HFF-Myc (cell line): Measurements from ENCODE around the gene GPRC5D.

Experiments used
- DNase-seq: peaks from one replicate; pipeline ENCODE4 v3.0.0-alpha.2; 2011; ENCODE audit warnings: low read depth; ENCODE audit errors: extremely low read depth
- H3K4me3 ChIP-seq: replicated peaks from 2 replicates; pipeline ENCODE4 v1.5.1; 2011; ENCODE audit warnings: low read depth, mild to moderate bottlenecking, control low read depth, low read length
- TF ChIP-seq, protein P1 (sequence below): IDR thresholded peaks from 2 replicates; pipeline ENCODE4 v1.5.1; 2012; ENCODE audit warnings: mild to moderate bottlenecking, low read depth, low read length, control low read depth; ENCODE audit errors: missing control alignments

The GPRC5D gene

DNA sequence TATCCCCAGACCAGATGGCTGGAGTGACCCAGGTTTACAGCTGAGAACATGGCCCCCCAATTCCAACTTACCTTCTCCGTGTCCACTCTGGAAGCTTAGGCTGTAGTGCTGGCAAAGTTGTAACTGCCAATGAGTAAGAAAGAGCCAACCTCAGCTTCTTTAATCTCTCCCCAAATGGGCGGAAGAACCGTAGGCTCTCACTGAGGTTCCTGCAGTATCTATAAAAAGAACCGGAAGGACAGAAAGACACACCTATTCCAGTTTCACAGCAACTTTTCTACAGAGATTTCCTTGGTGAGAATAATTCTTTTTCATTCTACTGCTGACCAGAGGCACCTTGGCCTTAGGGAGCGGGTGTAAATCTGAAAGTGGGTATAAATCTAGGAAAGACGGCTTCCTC, at the start of gene GPRC5D:
GPRC5D (minus strand) TSS at position 135 of the 400 bp plus-strand sequence. CDS start 1,786 bp downstream, outside the sequence.
- DNase-seq: no peak
- no peak within 1 kb of the TSS for H3K4me3 ChIP-seq
- TF ChIP-seq, protein P1, sequence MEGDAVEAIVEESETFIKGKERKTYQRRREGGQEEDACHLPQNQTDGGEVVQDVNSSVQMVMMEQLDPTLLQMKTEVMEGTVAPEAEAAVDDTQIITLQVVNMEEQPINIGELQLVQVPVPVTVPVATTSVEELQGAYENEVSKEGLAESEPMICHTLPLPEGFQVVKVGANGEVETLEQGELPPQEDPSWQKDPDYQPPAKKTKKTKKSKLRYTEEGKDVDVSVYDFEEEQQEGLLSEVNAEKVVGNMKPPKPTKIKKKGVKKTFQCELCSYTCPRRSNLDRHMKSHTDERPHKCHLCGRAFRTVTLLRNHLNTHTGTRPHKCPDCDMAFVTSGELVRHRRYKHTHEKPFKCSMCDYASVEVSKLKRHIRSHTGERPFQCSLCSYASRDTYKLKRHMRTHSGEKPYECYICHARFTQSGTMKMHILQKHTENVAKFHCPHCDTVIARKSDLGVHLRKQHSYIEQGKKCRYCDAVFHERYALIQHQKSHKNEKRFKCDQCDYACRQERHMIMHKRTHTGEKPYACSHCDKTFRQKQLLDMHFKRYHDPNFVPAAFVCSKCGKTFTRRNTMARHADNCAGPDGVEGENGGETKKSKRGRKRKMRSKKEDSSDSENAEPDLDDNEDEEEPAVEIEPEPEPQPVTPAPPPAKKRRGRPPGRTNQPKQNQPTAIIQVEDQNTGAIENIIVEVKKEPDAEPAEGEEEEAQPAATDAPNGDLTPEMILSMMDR: no peak

DNA sequence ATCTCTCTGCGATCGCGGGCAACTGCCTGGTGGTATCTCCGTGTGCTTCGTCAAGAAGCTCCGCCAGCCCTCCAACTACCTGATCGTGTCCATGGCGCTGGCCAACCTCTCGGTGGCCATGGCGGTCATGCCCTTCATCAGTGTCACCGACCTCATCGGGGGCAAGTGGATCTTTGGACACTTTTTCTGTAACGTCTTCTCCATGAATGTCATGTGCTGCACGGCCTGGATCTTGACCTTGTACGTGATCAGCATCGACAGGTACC, 49.7 kb upstream of the GPRC5D start:
- peak overlapping the region; percentile 91 for H3K4me3 ChIP-seq

DNA sequence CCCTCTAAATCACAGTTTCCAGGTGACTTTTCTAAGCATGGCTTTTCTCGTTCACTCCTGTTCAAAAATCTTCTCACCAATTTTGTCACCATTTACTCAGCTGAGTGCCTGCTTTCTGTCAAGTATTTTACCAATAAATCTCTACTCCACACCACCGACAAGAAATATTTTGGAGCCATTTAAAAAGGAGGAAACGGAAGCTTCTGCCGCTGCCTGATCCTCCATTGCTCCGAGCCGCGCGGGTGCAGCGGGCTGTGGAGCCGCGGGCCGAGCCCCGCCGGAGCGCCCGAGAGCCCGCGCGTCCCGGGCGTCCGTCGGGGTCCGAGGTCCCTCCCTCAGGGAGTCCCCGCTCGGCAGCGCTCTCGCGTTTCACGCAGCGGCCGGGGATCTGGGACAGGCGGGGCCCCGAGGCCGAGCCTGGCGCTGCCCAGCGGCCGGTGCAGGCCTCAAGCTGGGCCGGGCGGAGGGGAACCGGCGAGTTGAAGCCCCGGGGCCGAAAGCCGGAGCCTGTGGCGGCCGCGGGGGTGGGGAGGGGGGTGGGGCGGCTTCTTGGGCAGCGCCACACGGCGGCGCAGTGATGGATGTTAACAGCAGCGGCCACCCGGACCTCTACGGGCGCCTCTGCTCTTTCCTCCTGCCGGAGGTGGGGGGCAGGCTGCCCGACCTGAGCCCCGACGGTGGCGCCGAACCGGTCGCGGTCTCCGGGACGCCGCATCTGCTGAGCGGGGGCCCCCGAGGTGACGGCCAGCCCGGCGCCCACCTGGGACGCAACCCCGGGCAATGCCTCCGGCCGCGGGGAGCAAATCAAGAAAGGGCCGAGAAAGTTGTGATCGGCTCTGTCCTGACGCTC, 49.2 kb upstream of the GPRC5D start:
- TF ChIP-seq, protein P1: peak; percentile 7
- DNase-seq: no peak
- peak overlapping the region; percentile 91 for H3K4me3 ChIP-seq

More for the DNA sequence above, 49.7 kb upstream of the GPRC5D start:
- TF ChIP-seq, protein P1: no peak
- DNase-seq: no peak

DNA sequence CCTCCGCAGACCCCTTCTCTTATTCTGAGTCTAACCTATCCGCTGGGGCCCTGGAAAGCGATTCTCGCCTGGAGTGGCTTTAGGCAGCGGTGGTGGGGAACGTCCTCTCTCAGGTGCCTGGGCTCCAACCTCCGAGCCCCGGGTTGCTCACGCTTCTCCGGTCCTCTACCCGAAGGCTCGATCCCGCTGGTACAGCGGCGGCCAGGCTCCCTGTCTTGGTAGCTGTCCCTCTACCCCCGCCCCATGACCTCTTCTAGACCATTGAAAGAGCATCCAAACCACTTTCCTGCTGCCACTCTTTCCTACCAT, 48.6 kb upstream of the GPRC5D start:
- DNase-seq: no peak
- TF ChIP-seq, protein P1: no peak
- H3K4me3 ChIP-seq: peak overlapping the region; percentile 91

DNA sequence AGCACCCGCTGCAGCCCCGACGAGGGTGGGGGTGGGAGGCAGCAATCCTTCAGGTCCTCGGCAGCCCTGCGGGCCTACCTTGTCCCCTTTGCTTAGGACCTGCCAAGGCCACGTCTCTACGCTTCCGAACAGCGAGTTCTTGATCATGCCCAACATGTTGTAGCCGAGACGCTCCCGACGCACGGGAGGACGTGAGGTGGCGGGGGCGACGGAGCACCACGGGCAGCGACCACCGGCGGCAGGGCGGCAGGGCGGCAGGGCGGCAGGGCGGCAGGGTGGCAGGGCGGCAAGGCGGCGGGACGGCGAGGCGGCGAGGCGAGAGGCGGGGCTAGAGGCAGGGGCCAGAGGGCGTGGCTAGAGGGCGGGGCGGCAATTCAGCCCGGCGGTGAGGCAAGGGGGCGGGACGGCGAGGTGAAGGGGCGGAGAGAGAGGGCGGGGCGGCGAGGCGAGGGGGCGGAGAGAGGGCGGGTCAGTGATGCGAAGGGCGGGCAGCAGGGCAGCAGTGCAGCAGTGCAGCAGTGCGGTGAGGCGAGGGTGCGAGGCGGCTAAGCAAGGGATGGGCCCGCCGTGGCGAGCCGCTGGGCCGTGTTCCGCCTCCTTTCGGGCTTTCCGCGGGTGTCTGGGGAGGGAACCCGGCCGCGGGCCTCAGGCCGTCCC, 48.1 kb upstream of the GPRC5D start, which contains the start of gene HEBP1:
HEBP1 (minus strand) TSS at position 307 of the 657 bp plus-strand sequence; CDS start at position 156, 151 bp downstream.
- DNase-seq: peak; percentile 58
- H3K4me3 ChIP-seq: peak within 1 kb of the TSS; percentile 91
- TF ChIP-seq, protein P1: no peak

DNA sequence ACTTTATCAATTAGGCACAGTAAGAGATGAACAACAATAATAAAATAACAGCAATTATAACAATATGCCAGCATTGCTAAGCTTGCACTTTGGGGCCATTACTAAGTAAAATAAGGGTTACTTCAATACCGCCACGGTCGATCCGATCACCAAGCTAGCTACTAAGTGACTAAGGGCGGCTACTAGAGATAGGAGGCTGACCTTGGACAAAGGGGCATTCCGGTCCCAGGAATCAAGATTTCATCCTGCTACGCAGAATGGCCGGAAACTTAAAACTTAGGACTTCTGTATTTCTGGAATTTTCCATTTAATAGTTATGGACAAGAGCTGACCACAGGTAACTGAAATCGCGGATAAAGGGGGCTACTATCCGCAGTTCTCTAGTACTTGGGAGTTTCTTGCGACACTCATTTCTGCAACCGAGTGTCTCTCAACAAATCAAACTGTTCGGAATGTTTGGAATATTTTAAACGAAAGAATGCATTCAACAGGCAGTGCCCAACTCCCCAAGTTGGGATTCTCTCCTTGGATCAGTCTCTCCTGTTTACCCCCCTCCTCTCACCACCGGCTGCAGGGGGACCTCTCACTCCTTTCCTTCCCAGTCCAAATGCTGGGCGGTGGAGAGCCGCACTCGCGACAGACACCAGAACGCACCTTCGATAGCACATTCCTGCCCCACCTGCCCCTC, 47.4 kb upstream of the GPRC5D start:
- peak overlapping the region; percentile 91 for H3K4me3 ChIP-seq
- DNase-seq: no peak
- TF ChIP-seq, protein P1: no peak
